Natural killer cell (primary cell): ENCODE measurements around the gene TAF6. TPM values are rescaled to one million over a fixed set of nuclear protein-coding genes. Genes with fewer than 3 reads are reported as not detected.

Source experiments
- ATAC-seq, 3 donors: fragments of 150-1000 bp in 2 of 3; fragments of 200-7000 bp in 1 of 3; cut with Tn5 transposase; 1 replicate in 1 of 3; 2 replicates in 2 of 3; pipeline ENCODE4 v1.10.0; 2021; ENCODE audit warnings: mild to moderate bottlenecking in 2 of 3, moderate library complexity in 2 of 3
- DNase-seq, 2 donors: peaks; one replicate each; pipeline versions ENCODE4 v3.0.0 to v3.0.0-alpha.2; 2013 to 2021; ENCODE audit warnings: mixed read lengths in 1 of 2
- H3K27ac ChIP-seq: one replicate; pipeline ENCODE4 v1.5.1; 2013; ENCODE audit warnings: mild to moderate bottlenecking, low read length
- H3K27me3 ChIP-seq: one replicate; pipeline ENCODE4 v1.6.1; 2013; ENCODE audit warnings: low read length; ENCODE audit not compliant: control insufficient read depth, insufficient read depth
- H3K36me3 ChIP-seq: one replicate; pipeline ENCODE4 v1.6.1; 2013; ENCODE audit warnings: low read length; ENCODE audit not compliant: control insufficient read depth, insufficient read depth
- H3K4me1 ChIP-seq: one replicate; pipeline ENCODE4 v1.6.1; 2013; ENCODE audit warnings: low read length; ENCODE audit not compliant: control insufficient read depth, insufficient read depth
- H3K4me3 ChIP-seq: one replicate; pipeline ENCODE4 v1.5.1; 2013; ENCODE audit warnings: low read length
- H3K9me3 ChIP-seq: one replicate; pipeline ENCODE4 v1.6.1; 2013; ENCODE audit warnings: low read length; ENCODE audit not compliant: control insufficient read depth, insufficient read depth
- H3K27ac Mint-ChIP-seq, 2 donors: one replicate each; pipeline ENCODE4 v1.8.0; 2022; ENCODE audit warnings: mild to moderate bottlenecking in 2 of 2, mixed read lengths in 2 of 2, moderate library complexity in 1 of 2
- H3K27me3 Mint-ChIP-seq, 2 donors: one replicate each; pipeline ENCODE4 v1.8.0; 2022; ENCODE audit warnings: low read depth in 2 of 2, mixed read lengths in 2 of 2
- H3K36me3 Mint-ChIP-seq: one replicate; pipeline ENCODE4 v1.8.0; 2022; ENCODE audit warnings: mixed read lengths
- H3K4me1 Mint-ChIP-seq, 2 donors: one replicate each; pipeline ENCODE4 v1.8.0; 2022; ENCODE audit warnings: mixed read lengths in 2 of 2
- H3K4me3 Mint-ChIP-seq: one replicate; pipeline ENCODE4 v1.8.0; 2022; ENCODE audit warnings: mild to moderate bottlenecking, moderate library complexity, mixed read lengths
- H3K9me3 Mint-ChIP-seq, 2 donors: one replicate each; pipeline ENCODE4 v1.8.0; 2022; ENCODE audit warnings: mixed read lengths in 2 of 2
- WGBS: methylation state at CpG from one replicate; pipeline ENCODE4 v1.1.7; 2013; ENCODE audit warnings: missing lambda C conversion rate; ENCODE audit not compliant: insufficient coverage; 5-methylcytosine and 5-hydroxymethylcytosine counted together
- intact Hi-C: fragments of 100-400 bp; cut with micrococcal nuclease; formaldehyde crosslinking; loops from one replicate; pipeline ENCODE4 v1.14.2; 2022
- total RNA-seq, 4 donors: library from RNA; stranded (reverse); fragments of 120-200 nt in 1 of 4; gene quantifications; one replicate each; pipeline versions ENCODE4 v1.2.3 to v1.2.4, GENCODE V29; 2013 to 2022
- TF ChIP-seq, protein P1 (sequence below): fragments of 200-600 bp; IDR thresholded peaks from one replicate; pipeline ENCODE4 v1.8.0; 2022; ENCODE audit warnings: antibody characterized with exemption

Gene TAF6
- total RNA-seq, 3 donors from 2014 or later (not counting 1 experiment from before 2014, with no cell fraction given): 42.2 to 56.8 (median 47.9) TPM

GRCh38 chr7:100157069-100157333, 37.8 kb upstream of the TAF6 start:
- DNase-seq (peak in 1 of 2 donors; percentile 9), ATAC-seq (no peak)
- H3K27ac Mint-ChIP-seq: peak overlapping the region; percentile 80 to 82
- no peaks in the 10 kb centered on the region for H3K9me3 Mint-ChIP-seq
- TF ChIP-seq, protein P1, sequence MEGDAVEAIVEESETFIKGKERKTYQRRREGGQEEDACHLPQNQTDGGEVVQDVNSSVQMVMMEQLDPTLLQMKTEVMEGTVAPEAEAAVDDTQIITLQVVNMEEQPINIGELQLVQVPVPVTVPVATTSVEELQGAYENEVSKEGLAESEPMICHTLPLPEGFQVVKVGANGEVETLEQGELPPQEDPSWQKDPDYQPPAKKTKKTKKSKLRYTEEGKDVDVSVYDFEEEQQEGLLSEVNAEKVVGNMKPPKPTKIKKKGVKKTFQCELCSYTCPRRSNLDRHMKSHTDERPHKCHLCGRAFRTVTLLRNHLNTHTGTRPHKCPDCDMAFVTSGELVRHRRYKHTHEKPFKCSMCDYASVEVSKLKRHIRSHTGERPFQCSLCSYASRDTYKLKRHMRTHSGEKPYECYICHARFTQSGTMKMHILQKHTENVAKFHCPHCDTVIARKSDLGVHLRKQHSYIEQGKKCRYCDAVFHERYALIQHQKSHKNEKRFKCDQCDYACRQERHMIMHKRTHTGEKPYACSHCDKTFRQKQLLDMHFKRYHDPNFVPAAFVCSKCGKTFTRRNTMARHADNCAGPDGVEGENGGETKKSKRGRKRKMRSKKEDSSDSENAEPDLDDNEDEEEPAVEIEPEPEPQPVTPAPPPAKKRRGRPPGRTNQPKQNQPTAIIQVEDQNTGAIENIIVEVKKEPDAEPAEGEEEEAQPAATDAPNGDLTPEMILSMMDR: no peak
- Histone ChIP-seq H3K9me3 (no peaks in the 10 kb centered on the region), H3K27ac (peak overlapping the region; percentile 56), H3K36me3 (peaks cover 33% of the 10 kb centered on the region), H3K4me3 (no peak overlapping the region), H3K4me1 (peaks cover 37% of the 10 kb centered on the region), H3K27me3 (no peaks in the 10 kb centered on the region)
- WGBS: 92% methylated on average over 5 of the region's 5 CpGs
- H3K4me3 Mint-ChIP-seq: peak overlapping the region; percentile 68
- intact Hi-C loops: no loop called here
- no peaks in the 10 kb centered on the region for H3K36me3 Mint-ChIP-seq
- peaks cover 12 to 29% of the 10 kb centered on the region in 2 donors for H3K4me1 Mint-ChIP-seq
- no peaks in the 10 kb centered on the region for H3K27me3 Mint-ChIP-seq

DNA sequence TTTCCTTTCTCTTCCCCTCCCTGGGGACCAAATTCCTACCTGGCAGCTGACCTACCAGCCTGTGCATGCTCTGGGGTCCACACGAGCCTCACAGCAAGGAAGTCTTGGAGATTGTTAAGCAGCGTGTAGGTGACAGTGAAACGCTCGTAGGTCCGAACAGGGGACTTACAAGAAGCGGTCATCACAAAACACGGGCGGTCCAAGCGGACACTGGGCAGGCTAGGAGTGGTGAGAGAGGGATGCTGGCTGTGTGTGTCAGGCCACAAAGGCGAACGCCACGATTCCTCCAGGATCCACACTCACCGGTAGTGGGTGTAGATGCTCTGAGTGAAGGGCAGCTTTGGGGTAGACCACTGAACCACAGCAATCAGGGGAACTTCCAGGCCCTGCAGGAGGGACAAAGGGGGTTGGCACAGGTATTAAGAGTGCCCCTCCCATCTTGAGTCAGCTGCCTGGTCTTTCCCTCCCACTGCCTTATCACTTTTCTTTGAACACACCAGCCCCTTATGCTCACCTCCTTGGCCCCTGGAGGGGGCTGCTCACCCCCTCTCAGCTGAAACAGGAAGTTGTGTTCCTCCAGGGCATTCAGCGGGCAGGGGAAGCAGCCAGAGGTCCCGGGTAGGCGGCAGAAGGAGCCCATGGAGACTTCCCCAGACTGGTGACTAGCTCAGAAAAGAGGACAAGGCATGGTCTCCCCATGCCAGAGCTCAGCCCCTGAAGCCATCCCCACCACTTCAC, 37.3 kb upstream of the TAF6 start:
- no peaks in the 10 kb centered on the region for H3K27me3 ChIP-seq
- no peaks in the 10 kb centered on the region for H3K9me3 Mint-ChIP-seq
- no peaks in the 10 kb centered on the region for H3K36me3 Mint-ChIP-seq
- no peaks in the 10 kb centered on the region for H3K27me3 Mint-ChIP-seq
- H3K27ac ChIP-seq: peak overlapping the region; percentile 56
- TF ChIP-seq, protein P1: no peak
- peak in 1 of 2 donors; percentile 71 for DNase-seq
- intact Hi-C loops: no loop called here
- no peak overlapping the region for H3K4me3 ChIP-seq
- peak overlapping the region; percentile 68 for H3K4me3 Mint-ChIP-seq
- WGBS: 69% methylated on average over 16 of the region's 16 CpGs
- H3K4me1 Mint-ChIP-seq: peaks cover 13 to 29% of the 10 kb centered on the region in 2 donors
- H3K9me3 ChIP-seq: no peaks in the 10 kb centered on the region
- peak overlapping the region; percentile 80 to 82 for H3K27ac Mint-ChIP-seq
- H3K36me3 ChIP-seq: peaks cover 33% of the 10 kb centered on the region
- ATAC-seq: peak in 2 of 3 donors; percentile 15 to 35
- H3K4me1 ChIP-seq: peaks cover 38% of the 10 kb centered on the region

DNA sequence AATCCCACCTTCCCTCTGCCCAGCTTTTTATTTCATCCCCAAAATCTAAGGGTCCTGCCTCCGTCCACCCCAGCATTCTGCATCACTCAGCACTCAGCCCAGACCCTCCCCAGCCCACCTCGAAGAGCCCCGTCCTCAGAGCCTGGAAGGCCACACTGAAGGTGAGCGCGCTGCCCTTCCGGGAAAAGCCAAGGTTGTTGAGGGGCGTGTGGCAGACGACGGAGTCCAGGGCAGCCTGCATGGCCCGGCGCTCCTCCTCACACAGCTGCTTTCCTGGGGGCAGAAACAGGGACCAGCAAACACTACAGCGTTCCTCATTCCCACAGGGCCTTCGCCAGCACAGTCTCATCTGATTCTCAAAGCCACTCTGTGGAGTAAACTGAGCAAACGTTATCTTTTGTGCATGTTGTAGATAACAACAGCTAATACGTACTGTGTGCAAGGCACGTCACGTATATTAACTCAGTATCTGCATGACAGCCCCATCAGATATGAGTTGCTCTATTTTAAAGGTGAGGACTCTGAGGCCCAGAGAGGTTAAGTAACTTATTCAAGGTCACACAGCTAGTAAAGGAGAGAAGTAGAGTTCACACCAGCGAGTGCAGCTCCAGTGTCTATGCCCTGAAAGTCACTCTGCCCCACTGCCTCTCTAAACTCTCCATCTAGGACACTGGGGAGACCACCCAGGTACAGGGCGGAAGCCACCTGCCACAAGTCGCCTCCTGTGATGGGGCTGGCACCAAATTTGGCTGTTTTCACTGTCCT, 36.6 kb upstream of the TAF6 start:
- Mint-ChIP-seq H3K27me3 (no peaks in the 10 kb centered on the region), H3K9me3 (no peaks in the 10 kb centered on the region), H3K36me3 (no peaks in the 10 kb centered on the region), H3K27ac (peak overlapping the region; percentile 80 to 82), H3K4me1 (peaks cover 13 to 30% of the 10 kb centered on the region in 2 donors), H3K4me3 (peak overlapping the region; percentile 9)
- peaks cover 38% of the 10 kb centered on the region for H3K4me1 ChIP-seq
- no peak overlapping the region for H3K4me3 ChIP-seq
- H3K9me3 ChIP-seq: no peaks in the 10 kb centered on the region
- H3K36me3 ChIP-seq: peaks cover 33% of the 10 kb centered on the region
- intact Hi-C loops: no loop called here
- DNase-seq: peak in 1 of 2 donors; percentile 6
- H3K27ac ChIP-seq: no peak overlapping the region
- TF ChIP-seq, protein P1: no peak
- no peaks in the 10 kb centered on the region for H3K27me3 ChIP-seq
- WGBS: 95% methylated on average over 20 of the region's 20 CpGs
- ATAC-seq: no peak
